K562 (cell line): ENCODE results near the gene FASTKD3. TPM values are rescaled to one million over a fixed set of nuclear protein-coding genes. Genes with fewer than 3 reads are reported as not detected.

Source experiments
- ATAC-seq: fragments of 200-7000 bp; cut with Tn5 transposase; 3 replicates; pipeline ENCODE4 v1.9.1; 2020; ENCODE audit warnings: moderate library complexity
- BruUV-seq: library from RNA; stranded (reverse); fragments of 400-500 nt; replicated peaks from 2 replicates; lab custom pipeline; 2021; lab: Mats Ljungman, UMichigan
- CTCF ChIA-PET: fragments of 300-600 bp; formaldehyde crosslinking; extraction: SDS; loops from one replicate; lab custom pipeline; 2021; ENCODE audit warnings: low intra/inter-chr PET ratio; lab: Yijun Ruan, JAX
- POLR2A ChIA-PET: fragments of 300-600, 350-650 bp; sonication (Branson Sonifier 250); formaldehyde crosslinking; extraction: SDS; loops from one replicate; lab custom pipeline; 2021; ENCODE audit warnings: antibody characterized with exemption, inconsistent platforms; lab: Yijun Ruan, JAX
- DNase-seq, 4 experiments: peaks; one replicate each; pipeline versions ENCODE4 v3.0.0 to v3.0.0-alpha.2; 2011 to 2018; ENCODE audit warnings: low spot score in 3 of 4, mixed read lengths in 3 of 4; ENCODE audit errors: extremely low read depth in 1 of 4
- FAIRE-seq: peaks from 2 replicates; lab custom pipeline; 2011; peaks lifted over from hg19 to GRCh38; lab: Jason Lieb, UNC
- H2AFZ ChIP-seq: 2 replicates; pipeline ENCODE4 v1.6.0; 2011; ENCODE audit warnings: low read depth, low read length, control low read depth, inconsistent platforms
- H3K27ac ChIP-seq: fragments of 200-600 bp; 3 replicates; pipeline ENCODE4 v1.8.0; 2011; ENCODE audit warnings: low read depth, mild to moderate bottlenecking, control low read depth, inconsistent platforms, low read length, moderate library complexity, mixed read lengths; ENCODE audit errors: extremely low read depth
- H3K27me3 ChIP-seq, 2 experiments: fragments of 300-600 bp in 1 of 2; 2 replicates in 1 of 2; 3 replicates in 1 of 2; pipeline versions ENCODE4 v1.6.0 to v1.8.0; 2011; ENCODE audit warnings: inconsistent platforms in 2 of 2, low read length in 2 of 2, mild to moderate bottlenecking in 1 of 2, mixed read lengths in 1 of 2, moderate library complexity in 1 of 2; ENCODE audit not compliant: control insufficient read depth in 2 of 2, insufficient read depth in 2 of 2
- H3K36me3 ChIP-seq: fragments of 300-600 bp; 3 replicates; pipeline ENCODE4 v1.8.0; 2011; ENCODE audit warnings: mild to moderate bottlenecking, low read length, inconsistent platforms; ENCODE audit not compliant: control insufficient read depth, insufficient read depth
- H3K4me1 ChIP-seq, 2 experiments: fragments of 200-600 bp in 1 of 2; replicated peaks in 1 of 2; 2 replicates in 1 of 2; 3 replicates in 1 of 2; pipeline versions ENCODE4 v1.5.1 to v1.8.0; 2011; ENCODE audit warnings: inconsistent platforms in 2 of 2, low read length in 2 of 2, mild to moderate bottlenecking in 1 of 2, mixed read lengths in 1 of 2, moderate library complexity in 1 of 2; ENCODE audit not compliant: control insufficient read depth in 2 of 2, insufficient read depth in 2 of 2
- H3K4me2 ChIP-seq: 2 replicates; pipeline ENCODE4 v1.6.1; 2011; ENCODE audit warnings: low read length, control low read depth, inconsistent platforms, mixed read lengths; ENCODE audit not compliant: insufficient read depth
- H3K4me3 ChIP-seq: fragments of 200-600 bp; sonication (generic), shearing (Covaris generic); 2 replicates; pipeline ENCODE4 v1.5.1; 2016; ENCODE audit warnings: control low read depth, inconsistent platforms
- H3K79me2 ChIP-seq: fragments of 200-600 bp; 3 replicates; pipeline ENCODE4 v1.8.0; 2011; ENCODE audit warnings: low read length, inconsistent platforms; ENCODE audit not compliant: control insufficient read depth, insufficient read depth
- H3K9ac ChIP-seq, 2 experiments: 2 replicates each; pipeline versions ENCODE4 v1.6.0 to v1.6.1; 2011; ENCODE audit warnings: low read depth in 2 of 2, low read length in 2 of 2, control low read depth in 1 of 2, inconsistent platforms in 1 of 2, mild to moderate bottlenecking in 1 of 2, mixed read lengths in 1 of 2; ENCODE audit not compliant: insufficient read depth in 1 of 2
- H3K9me1 ChIP-seq: one replicate; pipeline ENCODE4 v1.6.0; 2011; ENCODE audit warnings: inconsistent platforms, mild to moderate bottlenecking, low read length, moderate library complexity; ENCODE audit not compliant: control insufficient read depth, insufficient read depth
- H3K9me3 ChIP-seq: replicated peaks from 2 replicates; pipeline ENCODE4 v1.5.1; 2011; ENCODE audit warnings: low read depth, low read length, inconsistent platforms; ENCODE audit not compliant: control insufficient read depth, insufficient read depth
- H4K20me1 ChIP-seq: replicated peaks from 2 replicates; pipeline ENCODE4 v1.6.1; 2011; ENCODE audit warnings: low read length, inconsistent platforms, mixed read lengths; ENCODE audit not compliant: control insufficient read depth, insufficient read depth
- MCM3 ChIP-seq: fragments of 450-650 bp; IDR thresholded peaks from 2 replicates; pipeline ENCODE4 v1.6.1; 2016
- TARDBP ChIP-seq: fragments of 450-650 bp; IDR thresholded peaks from 2 replicates; pipeline ENCODE4 v1.6.1; 2016
- ZNF316 ChIP-seq: fragments of 450-650 bp; IDR thresholded peaks from 2 replicates; pipeline ENCODE4 v1.6.1; 2016
- WGBS: fragments of 100-300 bp; shearing (Covaris generic); methylation state at CpG from one replicate; pipeline ENCODE4 v1.1.6; 2016; ENCODE audit warnings: low coverage, mixed read lengths; ENCODE audit not compliant: insufficient coverage; ENCODE audit errors: missing lambda C conversion rate; 5-methylcytosine and 5-hydroxymethylcytosine counted together
- in situ Hi-C: fragments of 300-500 bp; cut with MboI; formaldehyde crosslinking; loops from 4 replicates; pipeline ENCODE4 v1.15.0; 2018; ENCODE audit warnings: inconsistent platforms, mixed read lengths
- intact Hi-C: fragments of 100-400 bp; cut with micrococcal nuclease; formaldehyde crosslinking; loops from 2 replicates; pipeline ENCODE4 v1.14.2; 2022
- polyA plus RNA-seq, 8 experiments: library from polyadenylated mRNA; depleted of rRNA in 4 of 8; stranded (reverse) in 5 of 8; unstranded in 3 of 8; fragments of >200 nt; fragmentation: Nextera tagmentation in 2 of 8; fragmentation: Illumina TruSeq in 1 of 8; extraction: Ambion mirVana in 2 of 8; extraction: Trizol in 1 of 8; gene quantifications; 2 replicates each; pipeline versions ENCODE4 v1.2.1 to v1.2.3, GENCODE V29; 2011 to 2014; ENCODE audit warnings: inconsistent platforms in 1 of 8, missing spikeins in 1 of 8
- total RNA-seq, 7 experiments: library from RNA; depleted of rRNA in 6 of 7; stranded (reverse); fragments of >200 nt in 6 of 7; fragmentation: Illumina TruSeq in 2 of 7; extraction: Trizol in 2 of 7; gene quantifications; 2 replicates each; pipeline versions ENCODE4 v1.2.1 to v1.2.3, GENCODE V29; 2011 to 2021; ENCODE audit warnings: low replicate concordance in 1 of 7
- TF ChIP-seq, protein P1 (sequence below): fragments of 250-450 bp; sonication (Bioruptor Pico); IDR thresholded peaks from 2 replicates; pipeline ENCODE4 v1.8.0; 2021; ENCODE audit warnings: moderate library complexity, mild to moderate bottlenecking, inconsistent platforms
- TF ChIP-seq, protein P2 (sequence below), 3 experiments: fragments of 200-800 bp in 1 of 3; fragments of 250-450 bp in 1 of 3; fragments of 450-650 bp in 1 of 3; sonication (Bioruptor Pico) in 1 of 3; sonication (Bioruptor generic) in 1 of 3; formaldehyde crosslinking in 1 of 3; IDR thresholded peaks; 2 replicates each; pipeline versions ENCODE4 v1.6.1 to v1.8.0; 2016 to 2022; ENCODE audit warnings: mild to moderate bottlenecking in 2 of 3, missing genetic modification characterization in 2 of 3, missing compliant biosample characterization in 1 of 3, moderate library complexity in 1 of 3

The FASTKD3 gene
- total and polyA plus RNA-seq, 9 of the 15 experiments (the other 6 are each of a cell fraction or from before 2014, with no cell fraction given): 17.1 to 149 (median 47.5) TPM

DNA sequence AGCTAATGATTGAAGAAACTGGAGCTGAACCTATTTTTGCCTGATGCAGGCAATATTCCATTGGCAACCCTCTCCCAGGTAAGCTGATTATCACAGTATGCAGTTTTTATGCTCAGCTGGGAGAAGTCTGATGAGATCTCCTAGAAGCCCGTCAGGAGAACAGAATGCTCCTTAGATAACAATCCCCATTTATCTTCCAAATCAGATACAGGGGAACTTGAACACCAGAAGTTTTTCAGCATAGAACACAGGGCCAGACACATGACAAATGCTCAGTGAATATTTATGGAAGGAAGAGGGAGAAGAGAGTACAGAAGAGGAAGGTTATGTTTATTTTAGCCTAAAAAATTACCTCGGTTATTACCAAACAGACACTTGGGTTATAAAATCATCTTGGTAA, 55.8 kb downstream of the FASTKD3 start:
- H3K9ac ChIP-seq: no peak overlapping the region
- peaks cover 2 to 4% of the 10 kb centered on the region in 2 experiments; a peak in 1 of 5 replicates for H3K4me1 ChIP-seq
- no peaks in the 10 kb centered on the region for H3K36me3 ChIP-seq
- WGBS: 0% methylated on average over 2 of the region's 2 CpGs
- H3K27me3 ChIP-seq: peaks cover 11 to 32% of the 10 kb centered on the region in 2 experiments
- TF ChIP-seq, protein P1, sequence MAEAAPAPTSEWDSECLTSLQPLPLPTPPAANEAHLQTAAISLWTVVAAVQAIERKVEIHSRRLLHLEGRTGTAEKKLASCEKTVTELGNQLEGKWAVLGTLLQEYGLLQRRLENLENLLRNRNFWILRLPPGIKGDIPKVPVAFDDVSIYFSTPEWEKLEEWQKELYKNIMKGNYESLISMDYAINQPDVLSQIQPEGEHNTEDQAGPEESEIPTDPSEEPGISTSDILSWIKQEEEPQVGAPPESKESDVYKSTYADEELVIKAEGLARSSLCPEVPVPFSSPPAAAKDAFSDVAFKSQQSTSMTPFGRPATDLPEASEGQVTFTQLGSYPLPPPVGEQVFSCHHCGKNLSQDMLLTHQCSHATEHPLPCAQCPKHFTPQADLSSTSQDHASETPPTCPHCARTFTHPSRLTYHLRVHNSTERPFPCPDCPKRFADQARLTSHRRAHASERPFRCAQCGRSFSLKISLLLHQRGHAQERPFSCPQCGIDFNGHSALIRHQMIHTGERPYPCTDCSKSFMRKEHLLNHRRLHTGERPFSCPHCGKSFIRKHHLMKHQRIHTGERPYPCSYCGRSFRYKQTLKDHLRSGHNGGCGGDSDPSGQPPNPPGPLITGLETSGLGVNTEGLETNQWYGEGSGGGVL (CRISPR knock-in tag): no peak
- TF ChIP-seq TARDBP: no peak
- no peak for TF ChIP-seq ZNF316
- no peak for TF ChIP-seq MCM3
- TF ChIP-seq, protein P2, sequence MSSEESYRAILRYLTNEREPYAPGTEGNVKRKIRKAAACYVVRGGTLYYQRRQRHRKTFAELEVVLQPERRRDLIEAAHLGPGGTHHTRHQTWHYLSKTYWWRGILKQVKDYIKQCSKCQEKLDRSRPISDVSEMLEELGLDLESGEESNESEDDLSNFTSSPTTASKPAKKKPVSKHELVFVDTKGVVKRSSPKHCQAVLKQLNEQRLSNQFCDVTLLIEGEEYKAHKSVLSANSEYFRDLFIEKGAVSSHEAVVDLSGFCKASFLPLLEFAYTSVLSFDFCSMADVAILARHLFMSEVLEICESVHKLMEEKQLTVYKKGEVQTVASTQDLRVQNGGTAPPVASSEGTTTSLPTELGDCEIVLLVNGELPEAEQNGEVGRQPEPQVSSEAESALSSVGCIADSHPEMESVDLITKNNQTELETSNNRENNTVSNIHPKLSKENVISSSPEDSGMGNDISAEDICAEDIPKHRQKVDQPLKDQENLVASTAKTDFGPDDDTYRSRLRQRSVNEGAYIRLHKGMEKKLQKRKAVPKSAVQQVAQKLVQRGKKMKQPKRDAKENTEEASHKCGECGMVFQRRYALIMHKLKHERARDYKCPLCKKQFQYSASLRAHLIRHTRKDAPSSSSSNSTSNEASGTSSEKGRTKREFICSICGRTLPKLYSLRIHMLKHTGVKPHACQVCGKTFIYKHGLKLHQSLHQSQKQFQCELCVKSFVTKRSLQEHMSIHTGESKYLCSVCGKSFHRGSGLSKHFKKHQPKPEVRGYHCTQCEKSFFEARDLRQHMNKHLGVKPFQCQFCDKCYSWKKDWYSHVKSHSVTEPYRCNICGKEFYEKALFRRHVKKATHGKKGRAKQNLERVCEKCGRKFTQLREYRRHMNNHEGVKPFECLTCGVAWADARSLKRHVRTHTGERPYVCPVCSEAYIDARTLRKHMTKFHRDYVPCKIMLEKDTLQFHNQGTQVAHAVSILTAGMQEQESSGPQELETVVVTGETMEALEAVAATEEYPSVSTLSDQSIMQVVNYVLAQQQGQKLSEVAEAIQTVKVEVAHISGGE (CRISPR knock-in tag; IDR thresholded peaks at IDR 0.05): no peak
- no peak overlapping the region for H3K4me2 ChIP-seq
- FAIRE-seq (no peak), ATAC-seq (no peak), DNase-seq (no peak)
- H3K9me3 ChIP-seq: no peaks in the 10 kb centered on the region
- CTCF ChIA-PET: no interaction called here
- BruUV-seq: no TSS peak
- no peaks in the 10 kb centered on the region for H3K79me2 ChIP-seq
- H3K9me1 ChIP-seq: no peaks in the 10 kb centered on the region
- POLR2A ChIA-PET: interaction anchor here (1.0 kb wide), 1 partner anchor 17 kb away, joined by 3 read pairs; no protein-coding TSS in a partner anchor
- H4K20me1 ChIP-seq: no peaks in the 10 kb centered on the region
- H3K4me3 ChIP-seq: no peak overlapping the region
- no peak overlapping the region for H2AFZ ChIP-seq
- intact Hi-C loops: no loop called here
- no peak overlapping the region for H3K27ac ChIP-seq
- in situ Hi-C loops: no loop called here
